CD14-positive monocyte (primary cell): ENCODE results near the gene GLG1. TPM values are rescaled to one million over a fixed set of nuclear protein-coding genes. Genes with fewer than 3 reads are reported as not detected.

Experiments used
- DNase-seq, 3 donors: peaks; one replicate each; pipeline ENCODE4 v3.0.0-alpha.2; 2011 to 2022
- H2AFZ ChIP-seq: 2 replicates; pipeline ENCODE4 v1.6.0; 2012; ENCODE audit warnings: mild to moderate bottlenecking, low read depth, low read length, inconsistent platforms; ENCODE audit not compliant: insufficient read depth, poor library complexity, severe bottlenecking
- H3K27ac ChIP-seq, 2 donors: 1 replicate in 1 of 2; 2 replicates in 1 of 2; pipeline ENCODE4 v1.5.1; 2012 to 2013; ENCODE audit warnings: low read length in 2 of 2, control low read depth in 1 of 2, inconsistent platforms in 1 of 2, low read depth in 1 of 2, mild to moderate bottlenecking in 1 of 2
- H3K27me3 ChIP-seq, 2 donors: one replicate each; pipeline versions ENCODE4 v1.6.0 to v1.6.1; 2011 to 2013; ENCODE audit warnings: low read length in 2 of 2; ENCODE audit not compliant: control insufficient read depth in 2 of 2, insufficient read depth in 2 of 2
- H3K36me3 ChIP-seq, 2 donors: replicated peaks in 1 of 2; 1 replicate in 1 of 2; 2 replicates in 1 of 2; pipeline versions ENCODE4 v1.5.1 to v1.6.1; 2012 to 2013; ENCODE audit warnings: low read length in 2 of 2, control low read depth in 1 of 2, inconsistent platforms in 1 of 2, mild to moderate bottlenecking in 1 of 2; ENCODE audit not compliant: insufficient read depth in 2 of 2, control insufficient read depth in 1 of 2
- H3K4me1 ChIP-seq, 2 donors: 1 replicate in 1 of 2; 2 replicates in 1 of 2; pipeline versions ENCODE4 v1.5.1 to v1.6.1; 2012 to 2013; ENCODE audit warnings: low read length in 2 of 2, control low read depth in 1 of 2, inconsistent platforms in 1 of 2, mild to moderate bottlenecking in 1 of 2, moderate library complexity in 1 of 2; ENCODE audit not compliant: insufficient read depth in 2 of 2, control insufficient read depth in 1 of 2
- H3K4me2 ChIP-seq: replicated peaks from 2 replicates; pipeline ENCODE3; 2012; ENCODE audit warnings: low read length, moderate library complexity, mild to moderate bottlenecking; ENCODE audit not compliant: poor library complexity, severe bottlenecking; ENCODE audit errors: extremely low read depth
- H3K4me3 ChIP-seq, 3 experiments: fragments of 200-600 bp in 1 of 3; sonication (generic) in 1 of 3; replicated peaks in 1 of 3; 1 replicate in 2 of 3; 2 replicates in 1 of 3; pipeline ENCODE4 v1.5.1; 2011 to 2013; ENCODE audit warnings: low read length in 3 of 3, mild to moderate bottlenecking in 3 of 3, control low read depth in 2 of 3, low read depth in 2 of 3, inconsistent platforms in 1 of 3, moderate library complexity in 1 of 3
- H3K79me2 ChIP-seq: 2 replicates; pipeline ENCODE4 v1.6.0; 2012; ENCODE audit warnings: mild to moderate bottlenecking, control low read depth, inconsistent platforms, low read length, moderate library complexity; ENCODE audit not compliant: insufficient read depth
- H3K9ac ChIP-seq: 2 replicates; pipeline ENCODE4 v1.6.0; 2017; ENCODE audit warnings: low read length, mild to moderate bottlenecking; ENCODE audit not compliant: insufficient read depth, poor library complexity, severe bottlenecking
- H3K9me3 ChIP-seq, 2 donors: replicated peaks in 1 of 2; 1 replicate in 1 of 2; 2 replicates in 1 of 2; pipeline versions ENCODE4 v1.5.1 to v1.6.1; 2012 to 2013; ENCODE audit warnings: low read length in 2 of 2, control low read depth in 1 of 2; ENCODE audit not compliant: control insufficient read depth in 1 of 2, insufficient read depth in 1 of 2
- H4K20me1 ChIP-seq: 2 replicates; pipeline ENCODE4 v1.6.0; 2012; ENCODE audit warnings: mild to moderate bottlenecking, low read length, control low read depth, moderate library complexity; ENCODE audit not compliant: insufficient read depth
- H3K27ac Mint-ChIP-seq, 7 donors: one replicate each; pipeline ENCODE4 v1.8.0; 2020; ENCODE audit warnings: mild to moderate bottlenecking in 7 of 7, mixed read lengths in 7 of 7, moderate library complexity in 6 of 7, inconsistent platforms in 2 of 7
- H3K27me3 Mint-ChIP-seq, 3 donors: one replicate each; pipeline ENCODE4 v1.8.0; 2021 to 2022; ENCODE audit warnings: low read depth in 3 of 3, mild to moderate bottlenecking in 3 of 3, mixed read lengths in 3 of 3, moderate library complexity in 3 of 3, inconsistent platforms in 1 of 3
- H3K36me3 Mint-ChIP-seq, 2 donors: one replicate each; pipeline ENCODE4 v1.8.0; 2020; ENCODE audit warnings: mixed read lengths in 2 of 2, inconsistent platforms in 1 of 2, mild to moderate bottlenecking in 1 of 2
- H3K4me1 Mint-ChIP-seq: one replicate; pipeline ENCODE4 v1.8.0; 2020; ENCODE audit warnings: mild to moderate bottlenecking, mixed read lengths
- H3K4me3 Mint-ChIP-seq, 2 donors: one replicate each; pipeline ENCODE4 v1.8.0; 2020; ENCODE audit warnings: mild to moderate bottlenecking in 2 of 2, mixed read lengths in 2 of 2, moderate library complexity in 1 of 2
- H3K9me3 Mint-ChIP-seq, 7 donors: one replicate each; pipeline ENCODE4 v1.8.0; 2020 to 2022; ENCODE audit warnings: mixed read lengths in 7 of 7, mild to moderate bottlenecking in 6 of 7, moderate library complexity in 6 of 7, inconsistent platforms in 2 of 7
- WGBS: methylation state at CpG from one replicate; pipeline ENCODE4 v1.1.5; 2013; ENCODE audit warnings: missing lambda C conversion rate; ENCODE audit not compliant: insufficient coverage; 5-methylcytosine and 5-hydroxymethylcytosine counted together
- intact Hi-C, 2 donors: fragments of 100-400 bp; cut with micrococcal nuclease; formaldehyde crosslinking; loops; one replicate each; pipeline versions ENCODE4 v1.15.0 to v1.15.1; 2023
- polyA plus RNA-seq, 3 donors: library from polyadenylated mRNA; depleted of rRNA in 1 of 3; unstranded in 2 of 3; stranded (reverse) in 1 of 3; fragments of 300-500 nt in 2 of 3; fragments of >200 nt in 1 of 3; fragmentation: Illumina TruSeq in 2 of 3; gene quantifications; 1 replicate in 2 of 3; 2 replicates in 1 of 3; pipeline ENCODE4 v1.2.3, GENCODE V29; 2012 to 2021
- TF ChIP-seq, protein P1 (sequence below): fragments of 200-600 bp; IDR thresholded peaks from one replicate; pipeline ENCODE4 v1.8.0; 2022; ENCODE audit warnings: antibody characterized with exemption, mild to moderate bottlenecking

GLG1 gene
- polyA plus RNA-seq, 3 donors: 40.3 to 69.1 (median 51.1) TPM

DNA sequence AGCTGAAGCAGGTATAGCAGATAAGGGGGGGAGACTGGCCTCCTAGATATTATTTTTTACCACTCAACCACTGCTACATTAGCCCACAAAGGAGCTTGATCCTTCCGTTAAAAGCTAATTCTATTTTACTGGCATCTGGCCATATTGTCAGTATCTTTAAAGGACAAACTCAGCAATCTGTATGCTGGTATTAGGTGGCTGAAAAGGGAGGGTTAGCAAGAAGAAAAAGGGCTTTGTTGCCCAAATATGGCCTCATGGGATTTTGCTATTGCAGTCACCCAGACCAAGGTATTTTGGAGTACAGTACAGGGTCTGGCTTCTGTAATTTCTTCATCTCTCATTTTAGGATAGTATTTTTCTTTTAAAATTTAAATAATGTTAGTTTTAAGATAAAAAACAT is 45.3 kb upstream of the GLG1 start:
- Mint-ChIP-seq H3K27me3 (no peaks in the 10 kb centered on the region), H3K4me1 (peaks cover 16% of the 10 kb centered on the region)
- no peak overlapping the region for H3K9ac ChIP-seq

DNA sequence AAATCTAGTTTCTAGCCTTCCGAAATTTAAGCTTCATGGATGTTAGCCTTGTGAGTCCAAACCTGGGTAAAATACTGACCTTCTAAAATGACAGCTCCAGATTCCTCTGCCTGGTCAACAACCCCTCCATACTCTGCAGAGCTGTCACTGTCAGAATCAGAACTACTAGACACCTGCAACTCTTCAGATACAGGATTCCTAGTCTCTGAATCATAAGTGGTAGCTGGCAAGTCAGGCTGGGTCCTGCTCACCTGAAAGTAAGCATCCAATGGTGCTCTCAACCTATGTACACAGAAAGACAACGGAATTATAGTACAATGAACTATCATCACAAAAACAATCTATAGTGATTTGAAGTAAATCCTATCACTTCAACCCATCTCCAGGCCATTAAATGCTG is 44.9 kb upstream of the GLG1 start:
- Histone ChIP-seq H3K9ac (no peak overlapping the region), H3K4me3 (no peak overlapping the region), H3K4me1 (no peaks in the 10 kb centered on the region), H2AFZ (no peak overlapping the region), H3K36me3 (peaks cover 48 to 94% of the 10 kb centered on the region in 2 donors), H3K4me2 (no peak overlapping the region), H3K27me3 (no peaks in the 10 kb centered on the region), H3K27ac (peak overlapping the region in 1 of 2 donors; percentile 40), H3K9me3 (no peaks in the 10 kb centered on the region), H4K20me1 (peaks cover 20% of the 10 kb centered on the region), H3K79me2 (peaks cover 96% of the 10 kb centered on the region)
- no CpG with 5 or more reads among the region's 2 CpGs for WGBS
- intact Hi-C loops: no loop called here
- DNase-seq: no peak
- TF ChIP-seq, protein P1, sequence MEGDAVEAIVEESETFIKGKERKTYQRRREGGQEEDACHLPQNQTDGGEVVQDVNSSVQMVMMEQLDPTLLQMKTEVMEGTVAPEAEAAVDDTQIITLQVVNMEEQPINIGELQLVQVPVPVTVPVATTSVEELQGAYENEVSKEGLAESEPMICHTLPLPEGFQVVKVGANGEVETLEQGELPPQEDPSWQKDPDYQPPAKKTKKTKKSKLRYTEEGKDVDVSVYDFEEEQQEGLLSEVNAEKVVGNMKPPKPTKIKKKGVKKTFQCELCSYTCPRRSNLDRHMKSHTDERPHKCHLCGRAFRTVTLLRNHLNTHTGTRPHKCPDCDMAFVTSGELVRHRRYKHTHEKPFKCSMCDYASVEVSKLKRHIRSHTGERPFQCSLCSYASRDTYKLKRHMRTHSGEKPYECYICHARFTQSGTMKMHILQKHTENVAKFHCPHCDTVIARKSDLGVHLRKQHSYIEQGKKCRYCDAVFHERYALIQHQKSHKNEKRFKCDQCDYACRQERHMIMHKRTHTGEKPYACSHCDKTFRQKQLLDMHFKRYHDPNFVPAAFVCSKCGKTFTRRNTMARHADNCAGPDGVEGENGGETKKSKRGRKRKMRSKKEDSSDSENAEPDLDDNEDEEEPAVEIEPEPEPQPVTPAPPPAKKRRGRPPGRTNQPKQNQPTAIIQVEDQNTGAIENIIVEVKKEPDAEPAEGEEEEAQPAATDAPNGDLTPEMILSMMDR: no peak
- H3K4me1 Mint-ChIP-seq: peaks cover 12% of the 10 kb centered on the region
- H3K27me3 Mint-ChIP-seq: no peaks in the 10 kb centered on the region
- peak overlapping the region in 2 of 7 donors; percentile 22 to 48 for H3K27ac Mint-ChIP-seq
- H3K9me3 Mint-ChIP-seq: no peaks in the 10 kb centered on the region
- no peak overlapping the region for H3K4me3 Mint-ChIP-seq
- peaks cover 58 to 72% of the 10 kb centered on the region in 2 donors for H3K36me3 Mint-ChIP-seq

More for the DNA sequence above, 45.3 kb upstream of the GLG1 start:
- no peaks in the 10 kb centered on the region for H3K9me3 ChIP-seq
- no peaks in the 10 kb centered on the region for H3K9me3 Mint-ChIP-seq
- peak overlapping the region in 1 of 2 donors; percentile 40 for H3K27ac ChIP-seq
- no peak for DNase-seq
- peaks cover 44 to 94% of the 10 kb centered on the region in 2 donors for H3K36me3 ChIP-seq
- no peaks in the 10 kb centered on the region for H3K27me3 ChIP-seq
- peaks cover 57 to 72% of the 10 kb centered on the region in 2 donors for H3K36me3 Mint-ChIP-seq
- no peak overlapping the region for H3K4me2 ChIP-seq
- no peak overlapping the region for H3K4me3 Mint-ChIP-seq
- intact Hi-C loops: no loop called here
- TF ChIP-seq, protein P1: no peak
- H3K4me3 ChIP-seq: no peak overlapping the region
- H3K27ac Mint-ChIP-seq: no peak overlapping the region
- peaks cover under 1 to 2% of the 10 kb centered on the region in 2 donors for H3K4me1 ChIP-seq
- no CpG with 5 or more reads among the region's 1 CpG for WGBS
- peaks cover 24% of the 10 kb centered on the region for H4K20me1 ChIP-seq
- H2AFZ ChIP-seq: no peak overlapping the region
- peaks cover 98% of the 10 kb centered on the region for H3K79me2 ChIP-seq
